ENCODE data around the gene PDK2.
A peak's percentile ranks its signal among the peaks of the same experiment; 100 is the strongest.

Gene PDK2

DNA sequence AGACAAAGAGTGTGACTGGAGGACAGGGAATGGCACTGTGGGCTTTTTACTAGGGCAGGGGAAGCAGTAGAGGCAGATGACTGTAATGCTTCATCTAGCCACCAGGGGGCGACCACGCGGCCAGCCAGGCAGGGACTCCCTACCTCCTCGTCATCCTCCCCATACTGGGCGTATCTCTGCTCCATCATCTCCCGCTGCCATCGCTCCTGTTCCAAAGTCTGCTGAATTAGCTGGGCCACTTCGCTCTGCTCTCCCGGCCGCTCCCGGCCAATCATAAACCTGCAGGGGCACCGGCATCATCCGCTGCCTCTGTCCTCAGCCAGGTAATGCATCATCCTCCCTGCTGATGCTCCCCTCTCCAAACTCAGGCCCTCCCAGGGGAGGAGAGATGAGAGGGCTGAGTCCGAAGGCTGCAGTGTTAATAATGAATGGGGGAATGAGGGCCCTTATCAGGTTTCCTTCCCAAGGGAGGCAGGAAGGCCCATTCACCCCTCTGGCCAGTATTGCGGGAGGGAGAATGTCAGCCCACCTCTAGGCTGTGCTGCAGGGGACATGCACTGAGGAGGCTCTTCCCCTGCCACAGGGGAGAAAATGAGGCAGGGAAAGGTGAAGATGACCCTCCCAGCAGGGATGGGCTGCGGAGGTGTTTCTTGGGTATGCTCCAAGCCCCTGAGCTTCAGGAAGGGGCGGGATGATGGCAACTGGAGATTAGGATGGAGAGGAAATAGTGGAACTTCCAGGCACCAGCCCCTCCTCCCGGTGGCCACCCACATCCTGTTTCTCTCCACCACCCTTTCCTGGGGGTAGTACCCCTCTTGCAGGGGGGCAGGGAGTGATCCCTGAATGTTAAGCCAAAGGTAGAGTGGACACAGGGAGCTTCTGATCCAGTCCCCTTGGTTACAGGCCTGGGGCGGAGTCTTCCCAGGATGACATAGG, 45.1 kb downstream of the PDK2 start:
- peak; percentile 69 for DNase-seq

GRCh38 chr17:50141026-50141744, 46.0 kb downstream of the PDK2 start:
- DNase-seq: no peak

DNA sequence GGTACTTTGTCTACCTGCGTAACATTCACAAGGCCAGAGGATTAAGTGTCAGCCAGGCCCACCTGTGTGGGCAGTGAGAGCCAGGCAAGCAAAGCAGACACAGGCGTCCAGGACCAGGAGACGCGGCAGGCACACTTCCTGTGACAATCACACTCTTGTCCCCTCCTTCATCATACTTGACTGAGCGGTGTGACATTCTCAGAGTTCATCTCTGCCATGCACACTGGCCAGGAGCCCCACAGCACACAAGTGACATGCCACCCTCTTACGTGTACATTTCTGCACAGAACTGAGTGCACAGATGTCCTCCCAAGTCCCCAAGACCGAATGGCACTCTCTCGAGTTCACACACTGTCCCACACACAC, 46.6 kb downstream of the PDK2 start:
- no peak for DNase-seq

DNA sequence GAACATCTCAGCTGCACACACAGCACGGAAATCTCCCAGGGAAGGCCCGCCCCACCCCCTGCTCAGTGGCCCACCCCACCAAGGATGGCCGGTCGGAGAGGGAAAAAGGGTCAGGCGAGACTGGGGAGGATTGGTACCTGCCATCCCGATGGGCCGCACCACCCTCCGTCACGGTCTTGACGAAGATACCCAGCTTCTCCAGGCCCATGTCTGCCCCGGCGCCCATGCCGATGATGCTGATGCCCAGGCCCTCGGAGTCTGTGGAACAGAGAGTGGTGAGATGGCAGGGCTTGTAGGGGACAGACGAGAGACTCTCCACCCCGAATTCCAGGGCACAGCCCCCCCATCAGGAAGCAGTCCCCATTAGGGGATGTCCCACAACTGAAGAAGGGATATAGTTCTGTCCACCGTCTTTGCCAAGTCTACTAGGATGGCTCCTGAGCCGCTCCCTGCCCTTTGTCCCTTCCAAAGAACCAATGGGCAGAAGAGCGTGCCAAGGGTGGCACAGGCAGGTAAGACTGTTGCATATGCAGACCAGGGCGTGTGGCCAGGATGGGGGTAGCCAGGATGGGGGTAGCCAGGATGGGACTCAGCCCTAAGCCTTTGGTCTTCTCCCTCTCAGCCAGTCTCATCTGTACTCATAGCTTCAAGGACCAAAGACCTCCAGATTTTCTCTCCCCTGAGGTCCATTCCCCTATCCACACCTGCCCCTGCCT, 48.5 kb downstream of the PDK2 start:
- DNase-seq: no peak

- DNase-seq: no peak
Observed at GRCh38 chr17:50144355-50144754, 49.2 kb downstream of the PDK2 start.

GRCh38 chr17:50144845-50145531, 49.8 kb downstream of the PDK2 start:
- peak; percentile 54 for DNase-seq

DNA sequence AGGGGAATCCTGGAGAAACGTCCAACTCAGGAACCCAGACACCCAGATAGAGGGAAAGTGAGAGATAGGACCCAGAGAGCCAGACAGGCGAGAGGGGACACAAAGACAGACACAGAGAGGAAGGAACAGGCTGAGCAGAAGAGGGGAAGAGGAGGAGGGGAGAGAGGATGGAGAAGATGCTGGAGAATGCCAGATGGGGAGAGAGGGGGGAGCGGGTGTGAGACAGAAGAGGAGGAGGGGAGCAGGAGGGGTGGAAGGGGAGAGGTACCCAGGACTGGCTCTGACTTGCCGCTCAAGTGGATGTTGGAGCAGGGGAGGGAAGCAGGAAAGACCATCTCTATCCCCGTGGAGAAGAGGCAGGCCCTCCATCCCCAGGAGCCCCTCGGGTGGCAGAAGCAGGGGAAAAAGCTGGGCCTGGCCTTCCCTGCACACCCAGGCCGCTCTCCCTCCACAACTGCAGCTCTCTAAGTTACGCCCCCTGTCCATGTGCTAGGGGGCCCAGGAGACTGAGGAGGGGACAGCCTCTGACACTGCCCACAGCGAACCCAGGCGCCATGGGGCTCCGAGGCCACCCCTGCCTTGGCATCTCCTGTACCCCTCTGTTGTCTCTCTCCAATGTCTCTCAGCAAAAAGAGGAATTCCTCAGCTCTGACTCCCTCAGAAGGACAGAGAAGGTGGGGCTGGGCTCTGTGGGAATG, 50.5 kb downstream of the PDK2 start:
- DNase-seq: no peak

DNA sequence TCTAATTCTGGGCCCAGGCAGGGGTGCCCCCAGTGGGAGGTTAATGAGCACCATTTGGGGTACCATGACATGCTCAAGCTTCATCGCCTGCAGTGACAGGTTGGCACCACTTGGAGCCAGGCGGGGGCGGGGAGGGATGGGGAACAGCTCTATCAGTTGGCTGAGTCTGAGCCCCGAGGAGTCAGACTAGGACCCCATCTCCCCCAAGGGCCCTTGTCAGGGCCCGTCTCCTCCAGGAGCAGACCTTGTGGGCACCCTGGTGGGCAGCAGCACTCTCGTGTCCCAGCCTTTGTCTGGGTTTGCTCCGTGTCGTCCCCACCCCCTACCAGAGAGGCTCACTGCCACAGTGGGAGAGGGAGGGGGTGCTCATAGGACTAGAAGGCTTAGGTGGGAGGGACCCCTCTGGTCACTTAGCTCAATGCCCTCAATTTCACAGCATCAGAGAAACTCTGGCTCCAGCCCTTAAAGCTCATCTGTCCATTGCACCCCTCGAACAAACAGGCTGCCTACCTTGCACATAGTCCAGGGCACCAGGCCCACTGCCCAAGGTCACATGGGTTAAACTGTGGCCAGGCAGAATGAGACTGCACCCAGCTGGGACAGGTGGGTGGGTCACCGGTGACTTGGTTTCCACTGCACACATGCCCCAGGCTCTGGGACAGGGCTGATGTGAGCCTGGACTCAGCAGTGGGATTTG, 51.2 kb downstream of the PDK2 start:
- no peak for DNase-seq

GRCh38 chr17:50146927-50147665, 51.9 kb downstream of the PDK2 start:
- DNase-seq: no peak

GRCh38 chr17:50147841-50148225, 52.7 kb downstream of the PDK2 start:
- DNase-seq: peak; percentile 42

- peak; percentile 66 for DNase-seq
Observed at GRCh38 chr17:50148226-50149090, 53.3 kb downstream of the PDK2 start.

DNA sequence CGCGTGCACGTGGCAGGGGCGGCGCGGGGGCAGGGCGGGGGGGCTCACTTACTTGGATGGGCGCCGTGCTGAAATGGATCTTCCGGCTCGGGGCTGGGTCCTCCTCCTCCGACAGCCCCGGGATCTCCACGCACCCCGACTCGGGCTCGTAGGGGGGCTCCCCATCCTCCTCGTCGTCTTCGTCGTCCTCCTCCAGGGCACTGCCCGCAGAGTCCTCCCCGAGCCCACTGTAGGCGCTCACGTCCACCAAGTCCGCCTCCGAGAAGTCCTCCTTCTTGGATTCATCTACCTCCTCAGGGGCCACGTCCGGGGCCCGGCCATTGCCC, 53.9 kb downstream of the PDK2 start:
- peak; percentile 64 for DNase-seq

- DNase-seq: peak; percentile 65
Observed at GRCh38 chr17:50149417-50150353, 54.5 kb downstream of the PDK2 start.

DNA sequence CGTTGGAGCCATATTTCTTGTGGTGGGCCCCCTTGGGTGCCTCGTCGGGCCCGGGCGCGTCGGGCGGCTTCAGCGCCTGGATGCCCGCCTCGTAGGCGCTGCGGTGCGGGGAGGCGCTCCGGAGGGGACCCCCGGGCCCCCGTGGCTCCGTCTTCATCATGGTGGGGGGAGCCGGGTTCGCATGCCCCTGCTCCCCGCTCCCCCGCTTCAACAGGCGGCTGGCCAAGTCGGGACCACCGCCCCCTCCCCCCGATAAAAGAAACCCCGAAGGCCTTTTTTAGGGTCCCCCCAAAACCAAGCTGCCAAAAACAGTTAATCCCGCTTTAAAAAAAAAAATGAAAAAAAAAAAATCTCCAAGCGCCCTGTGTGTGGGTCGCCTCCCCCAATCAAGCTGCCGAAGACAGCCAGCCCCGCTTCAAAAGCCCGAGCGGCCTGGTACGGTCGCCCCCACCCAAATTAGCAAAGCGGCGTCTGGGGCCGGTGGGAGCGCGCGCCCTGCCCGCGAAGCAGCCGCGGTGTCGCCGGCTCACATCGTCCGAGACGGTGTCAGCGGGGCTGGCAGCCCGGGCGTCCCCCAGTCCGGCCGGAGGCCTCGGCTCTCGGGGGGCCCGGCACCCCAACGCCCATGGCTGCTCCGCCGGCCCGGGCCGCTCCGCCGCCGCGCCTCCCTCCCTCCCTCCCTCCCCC, 55.3 kb downstream of the PDK2 start, which contains the start of gene PPP1R9B:
Gene PPP1R9B, minus strand, starts transcription at position 324 of the 687 bp plus-strand sequence. Its CDS starts 164 bp downstream, at position 160.
- no peak for DNase-seq

- peak; percentile 94 for DNase-seq
Observed at GRCh38 chr17:50151041-50151936, 56.1 kb downstream of the PDK2 start.

- DNase-seq: peak; percentile 93
Observed at GRCh38 chr17:50151937-50152547, 56.9 kb downstream of the PDK2 start.
